K562 (cell line): ENCODE measurements around the gene CDH8.

Source experiments
- CTBP1 ChIP-seq: fragments of 450-650 bp; IDR thresholded peaks from 2 replicates; pipeline ENCODE4 v1.6.1; 2016; ENCODE audit warnings: borderline replicate concordance
- FOXA1 ChIP-seq: fragments of 450-650 bp; IDR thresholded peaks from 2 replicates; pipeline ENCODE4 v1.6.1; 2016; ENCODE audit warnings: mild to moderate bottlenecking, borderline replicate concordance
- GTF2A2 ChIP-seq: IDR thresholded peaks from 2 replicates; pipeline ENCODE4 v1.6.1; 2016; ENCODE audit warnings: mild to moderate bottlenecking, missing genetic modification characterization, missing compliant biosample characterization
- NCOR1 ChIP-seq: fragments of 450-650 bp; IDR thresholded peaks from 2 replicates; pipeline ENCODE4 v1.6.1; 2016; ENCODE audit warnings: mild to moderate bottlenecking, moderate library complexity
- POLR2A ChIP-seq: fragments of 450-650 bp; conservative IDR thresholded peaks from 2 replicates; pipeline ENCODE4 v1.6.1; 2016
- SMAD3 ChIP-seq: fragments of 450-650 bp; formaldehyde crosslinking; conservative IDR thresholded peaks from 2 replicates; pipeline ENCODE4 v1.4.0; 2020; ENCODE audit warnings: mild to moderate bottlenecking
- TCF7L2 ChIP-seq: fragments of 150-350 bp; IDR thresholded peaks from 2 replicates; pipeline ENCODE4 v1.6.1; 2016; ENCODE audit warnings: low read depth, mild to moderate bottlenecking, low read length, moderate library complexity
- ZFP36 ChIP-seq: fragments of 150-350 bp; IDR thresholded peaks from 2 replicates; pipeline ENCODE4 v1.6.1; 2018; ENCODE audit warnings: low read length, low read depth; ENCODE audit not compliant: partially characterized antibody
- TF ChIP-seq, protein P1 (sequence below), 3 experiments: IDR thresholded peaks in 2 of 3; conservative IDR thresholded peaks in 1 of 3; 2 replicates each; pipeline ENCODE4 v1.5.1; 2011 to 2012; ENCODE audit warnings: low read length in 3 of 3, mild to moderate bottlenecking in 3 of 3, control low read depth in 2 of 3, improper control_type of control experiment in 1 of 3, inconsistent platforms in 1 of 3, low read depth in 1 of 3, mixed read lengths in 1 of 3, moderate library complexity in 1 of 3; ENCODE audit not compliant: insufficient read depth in 2 of 3

DNA sequence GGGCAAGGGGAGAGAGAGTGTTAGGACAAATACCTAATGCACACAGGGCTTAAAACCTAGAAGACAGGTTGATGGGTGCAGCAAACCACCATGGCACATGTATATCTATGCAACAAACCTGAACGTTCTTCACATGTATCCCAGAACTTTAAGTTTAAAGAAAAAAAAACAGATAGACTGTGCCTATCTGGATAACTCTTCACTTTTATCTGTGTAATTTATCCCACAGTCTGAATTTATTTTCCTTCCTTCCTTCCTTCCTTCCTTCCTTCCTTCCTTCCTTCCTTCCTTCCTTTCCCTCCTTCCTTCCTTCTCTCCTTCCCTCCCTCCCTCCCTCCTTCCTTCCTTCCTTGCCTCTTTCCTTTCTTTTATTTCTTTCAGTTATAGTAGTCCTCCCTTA lies 370.7 kb downstream of the CDH8 start:
- no peak for TF ChIP-seq GTF2A2
- TF ChIP-seq TCF7L2 = no peak
- TF ChIP-seq SMAD3 (CRISPR knock-in tag) = no peak
- no peak for TF ChIP-seq CTBP1
- TF ChIP-seq, protein P1, sequence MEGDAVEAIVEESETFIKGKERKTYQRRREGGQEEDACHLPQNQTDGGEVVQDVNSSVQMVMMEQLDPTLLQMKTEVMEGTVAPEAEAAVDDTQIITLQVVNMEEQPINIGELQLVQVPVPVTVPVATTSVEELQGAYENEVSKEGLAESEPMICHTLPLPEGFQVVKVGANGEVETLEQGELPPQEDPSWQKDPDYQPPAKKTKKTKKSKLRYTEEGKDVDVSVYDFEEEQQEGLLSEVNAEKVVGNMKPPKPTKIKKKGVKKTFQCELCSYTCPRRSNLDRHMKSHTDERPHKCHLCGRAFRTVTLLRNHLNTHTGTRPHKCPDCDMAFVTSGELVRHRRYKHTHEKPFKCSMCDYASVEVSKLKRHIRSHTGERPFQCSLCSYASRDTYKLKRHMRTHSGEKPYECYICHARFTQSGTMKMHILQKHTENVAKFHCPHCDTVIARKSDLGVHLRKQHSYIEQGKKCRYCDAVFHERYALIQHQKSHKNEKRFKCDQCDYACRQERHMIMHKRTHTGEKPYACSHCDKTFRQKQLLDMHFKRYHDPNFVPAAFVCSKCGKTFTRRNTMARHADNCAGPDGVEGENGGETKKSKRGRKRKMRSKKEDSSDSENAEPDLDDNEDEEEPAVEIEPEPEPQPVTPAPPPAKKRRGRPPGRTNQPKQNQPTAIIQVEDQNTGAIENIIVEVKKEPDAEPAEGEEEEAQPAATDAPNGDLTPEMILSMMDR (IDR thresholded peaks at IDR 0.05 in 2 of 3, conservative IDR thresholded peaks at IDR 0.05 in 1 of 3; ENCODE audit: insufficient read depth in 2 of 3, low read depth in 1 of 3, low read length in 3 of 3) = no peak
- no peak for TF ChIP-seq NCOR1
- no peak for TF ChIP-seq POLR2A
- TF ChIP-seq FOXA1 = no peak
- TF ChIP-seq ZFP36 = no peak
